IMR-90 (cell line): ENCODE results near the gene VPS37C. TPM values are rescaled to one million over a fixed set of nuclear protein-coding genes. Genes with fewer than 3 reads are reported as not detected.

ENCODE experiments used
- ATAC-seq: fragments of 200-7000 bp; cut with Tn5 transposase; 2 replicates; pipeline ENCODE4 v1.9.1; 2020; ENCODE audit warnings: low read depth, mild to moderate bottlenecking, moderate library complexity
- BruUV-seq: library from RNA; stranded (reverse); fragments of 400-500 nt; replicated peaks from 2 replicates; lab custom pipeline; 2021; lab: Mats Ljungman, UMichigan
- CTCF ChIA-PET: fragments of 300-600 bp; formaldehyde crosslinking; extraction: SDS; loops from one replicate; lab custom pipeline; 2021; ENCODE audit warnings: antibody characterized with exemption; lab: Yijun Ruan, JAX
- POLR2A ChIA-PET: fragments of 300-600 bp; sonication (Branson Sonifier 250); formaldehyde crosslinking; loops from one replicate; lab custom pipeline; 2022; ENCODE audit warnings: antibody characterized with exemption; ENCODE audit not compliant: unreplicated experiment; lab: Charles Lee
- DNase-seq: peaks from one replicate; pipeline ENCODE4 v3.0.0; 2013
- H2AFZ ChIP-seq: replicated peaks from 2 replicates; pipeline ENCODE3; 2013; ENCODE audit warnings: low read length, mild to moderate bottlenecking; ENCODE audit not compliant: poor library complexity
- H2AK5ac ChIP-seq: 2 replicates; pipeline ENCODE4 v1.6.1; 2013; ENCODE audit warnings: low read depth, low read length, inconsistent platforms
- H2AK9ac ChIP-seq: replicated peaks from 2 replicates; pipeline ENCODE3; 2013; ENCODE audit warnings: mild to moderate bottlenecking, low read depth, low read length, moderate library complexity; ENCODE audit not compliant: poor library complexity
- H2BK120ac ChIP-seq: 2 replicates; pipeline ENCODE4 v1.6.1; 2013; ENCODE audit warnings: low read depth, low read length, inconsistent platforms
- H2BK15ac ChIP-seq: 3 replicates; pipeline ENCODE4 v1.6.1; 2013; ENCODE audit warnings: low read depth, low read length, inconsistent platforms
- H2BK20ac ChIP-seq: 2 replicates; pipeline ENCODE4 v1.6.1; 2013; ENCODE audit warnings: low read depth, mild to moderate bottlenecking, inconsistent platforms, low read length, moderate library complexity
- H2BK5ac ChIP-seq: 2 replicates; pipeline ENCODE4 v1.6.1; 2013; ENCODE audit warnings: mild to moderate bottlenecking, low read depth, low read length, inconsistent platforms; ENCODE audit not compliant: poor library complexity, severe bottlenecking
- H3K14ac ChIP-seq: replicated peaks from 2 replicates; pipeline ENCODE4 v1.6.1; 2013; ENCODE audit warnings: low read depth, low read length, inconsistent platforms
- H3K18ac ChIP-seq: 2 replicates; pipeline ENCODE4 v1.6.1; 2013; ENCODE audit warnings: low read depth, low read length, control low read depth
- H3K23ac ChIP-seq: 2 replicates; pipeline ENCODE4 v1.6.1; 2013; ENCODE audit warnings: low read depth, low read length, inconsistent platforms
- H3K27ac ChIP-seq: 2 replicates; pipeline ENCODE4 v1.5.1; 2013; ENCODE audit warnings: mild to moderate bottlenecking, control low read depth, low read length; ENCODE audit not compliant: insufficient read depth
- H3K27me3 ChIP-seq: 2 replicates; pipeline ENCODE4 v1.6.1; 2013; ENCODE audit warnings: low read length; ENCODE audit not compliant: control insufficient read depth, insufficient read depth
- H3K36me3 ChIP-seq: 2 replicates; pipeline ENCODE4 v1.6.1; 2013; ENCODE audit warnings: low read length, mixed read lengths; ENCODE audit not compliant: control insufficient read depth, insufficient read depth
- H3K4ac ChIP-seq: 2 replicates; pipeline ENCODE4 v1.6.1; 2013; ENCODE audit warnings: low read depth, low read length, inconsistent platforms
- H3K4me1 ChIP-seq: 2 replicates; pipeline ENCODE4 v1.6.1; 2013; ENCODE audit warnings: low read length, mixed read lengths; ENCODE audit not compliant: control insufficient read depth, insufficient read depth
- H3K4me2 ChIP-seq: 2 replicates; pipeline ENCODE4 v1.6.1; 2013; ENCODE audit warnings: low read depth, mild to moderate bottlenecking, control low read depth, low read length, moderate library complexity
- H3K4me3 ChIP-seq: 2 replicates; pipeline ENCODE4 v1.5.1; 2013; ENCODE audit warnings: low read depth, mild to moderate bottlenecking, control low read depth, low read length, moderate library complexity; ENCODE audit not compliant: insufficient read depth
- H3K56ac ChIP-seq: 2 replicates; pipeline ENCODE4 v1.6.1; 2013; ENCODE audit warnings: low read length, inconsistent platforms; ENCODE audit not compliant: insufficient read depth; ENCODE audit errors: extremely low read depth
- H3K79me1 ChIP-seq, 2 experiments: 2 replicates each; pipeline ENCODE4 v1.6.1; 2013; ENCODE audit warnings: low read length in 2 of 2, inconsistent platforms in 1 of 2, low read depth in 1 of 2
- H3K9ac ChIP-seq: 2 replicates; pipeline ENCODE4 v1.6.1; 2013; ENCODE audit warnings: low read depth, low read length, control low read depth
- H3K9me1 ChIP-seq: 2 replicates; pipeline ENCODE4 v1.6.1; 2013; ENCODE audit warnings: low read length, inconsistent platforms; ENCODE audit not compliant: insufficient read depth
- H3K9me3 ChIP-seq: 2 replicates; pipeline ENCODE4 v1.6.1; 2013; ENCODE audit warnings: low read length; ENCODE audit not compliant: control insufficient read depth, insufficient read depth
- H4K20me1 ChIP-seq: 2 replicates; pipeline ENCODE4 v1.6.1; 2013; ENCODE audit warnings: low read length, inconsistent platforms; ENCODE audit not compliant: insufficient read depth
- H4K5ac ChIP-seq: 2 replicates; pipeline ENCODE4 v1.6.1; 2013; ENCODE audit warnings: mild to moderate bottlenecking, low read depth, low read length, control low read depth
- H4K8ac ChIP-seq, 2 experiments: 2 replicates each; pipeline ENCODE4 v1.6.1; 2013; ENCODE audit warnings: low read depth in 2 of 2, low read length in 2 of 2, control low read depth in 1 of 2, inconsistent platforms in 1 of 2
- H4K91ac ChIP-seq: 2 replicates; pipeline ENCODE4 v1.6.1; 2013; ENCODE audit warnings: low read depth, low read length, inconsistent platforms; ENCODE audit not compliant: insufficient read depth
- BHLHE40 ChIP-seq: fragments of 150-350 bp; IDR thresholded peaks from 2 replicates; pipeline ENCODE4 v1.6.1; 2016; ENCODE audit warnings: mild to moderate bottlenecking, low read depth, low read length
- ELK1 ChIP-seq: fragments of 150-350 bp; IDR thresholded peaks from 2 replicates; pipeline ENCODE4 v1.6.1; 2016; ENCODE audit warnings: low read depth, mild to moderate bottlenecking, low read length, moderate library complexity, borderline replicate concordance
- FOS ChIP-seq: fragments of 150-350 bp; IDR thresholded peaks from 2 replicates; pipeline ENCODE4 v1.6.1; 2016; ENCODE audit warnings: low read depth, low read length
- MAFK ChIP-seq: IDR thresholded peaks from 2 replicates; pipeline ENCODE4 v1.6.1; 2012; ENCODE audit warnings: low read depth, low read length, improper control_type of control experiment
- NFE2L2 ChIP-seq: fragments of 150-350 bp; IDR thresholded peaks from 2 replicates; pipeline ENCODE4 v1.6.1; 2016; ENCODE audit warnings: low read depth, mild to moderate bottlenecking, low read length
- POLR2A ChIP-seq: IDR thresholded peaks from 2 replicates; pipeline ENCODE4 v1.6.1; 2012; ENCODE audit warnings: mild to moderate bottlenecking, low read depth, low read length
- SMC3 ChIP-seq: fragments of 150-350 bp; IDR thresholded peaks from 2 replicates; pipeline ENCODE4 v1.6.1; 2016; ENCODE audit warnings: low read depth, mild to moderate bottlenecking, antibody characterized with exemption, low read length, moderate library complexity
- WGBS, 2 experiments: methylation state at CpG; one replicate each; pipeline versions ENCODE4 v1.1.5 to v1.1.7; 2013; ENCODE audit warnings: missing lambda C conversion rate in 2 of 2; ENCODE audit not compliant: insufficient read length in 1 of 2; ENCODE audit errors: extremely low coverage in 2 of 2; 5-methylcytosine and 5-hydroxymethylcytosine counted together
- dilution Hi-C: fragments of 300-500 bp; cut with HindIII; formaldehyde crosslinking; loops from one replicate; pipeline ENCODE4 v1.14.3; 2018; ENCODE audit warnings: low sequenced_read_pairs; ENCODE audit not compliant: unreplicated experiment
- in situ Hi-C: fragments of 300-500 bp; cut with MboI; formaldehyde crosslinking; loops from 3 replicates; pipeline ENCODE4 v1.14.3; 2019; ENCODE audit warnings: low sequenced_read_pairs, inconsistent platforms, mixed read lengths
- intact Hi-C: fragments of 100-400 bp; cut with micrococcal nuclease; formaldehyde crosslinking; loops from 2 replicates; pipeline ENCODE4 v1.10.0; 2022
- polyA plus RNA-seq, 3 experiments: library from polyadenylated mRNA; depleted of rRNA; stranded (reverse); fragments of >200 nt; gene quantifications; 2 replicates each; pipeline ENCODE4 v1.2.3, GENCODE V29; 2012; ENCODE audit warnings: low replicate concordance in 1 of 3
- total RNA-seq: library from RNA; depleted of rRNA; stranded (reverse); fragments of >200 nt; gene quantifications from 2 replicates; pipeline ENCODE4 v1.2.3, GENCODE V29; 2012

Gene VPS37C
- total and polyA plus RNA-seq, 2 of the 4 experiments (the other 2 are of a cell fraction): 3.2 to 13.2 TPM

- Histone ChIP-seq H3K4me2 (no peak overlapping the region), H4K91ac (no peak overlapping the region), H3K27ac (no peak overlapping the region), H3K36me3 (no peaks in the 10 kb centered on the region), H3K9ac (no peak overlapping the region), H3K14ac (no peak overlapping the region), H3K4me3 (no peak overlapping the region), H4K20me1 (no peaks in the 10 kb centered on the region), H3K4me1 (no peaks in the 10 kb centered on the region), H3K9me1 (no peaks in the 10 kb centered on the region), H3K79me1 (no peaks in the 10 kb centered on the region), H3K27me3 (peaks cover 56% of the 10 kb centered on the region), H2AK9ac (no peak overlapping the region), H4K8ac (no peak overlapping the region), H2BK5ac (no peak overlapping the region), H3K23ac (no peak overlapping the region), H3K56ac (no peak overlapping the region), H3K4ac (no peak overlapping the region), H3K18ac (no peak overlapping the region), H2BK20ac (no peak overlapping the region), H2BK15ac (no peak overlapping the region), H3K9me3 (no peaks in the 10 kb centered on the region; the same call in none of the 2 replicates), H2AFZ (no peak overlapping the region), H2AK5ac (no peak overlapping the region), H2BK120ac (no peak overlapping the region), H4K5ac (no peak overlapping the region)
- ChIA-PET CTCF (no interaction called here), POLR2A (no interaction called here)
- intact Hi-C loops: loop anchor here (5.0 kb wide), 2 partner anchors 265 to 340 kb away; partner anchors contain the start of gene PRPF19
- no peak for DNase-seq
- in situ Hi-C loops: no loop called here
- ATAC-seq: no peak
- TF ChIP-seq MAFK: no peak
- TF ChIP-seq SMC3: no peak
- TF ChIP-seq ELK1: no peak
- TF ChIP-seq FOS: no peak
- TF ChIP-seq NFE2L2: no peak
- no peak for TF ChIP-seq POLR2A
- TF ChIP-seq BHLHE40: no peak
- dilution Hi-C loops: no loop called here
- BruUV-seq: no TSS peak
- WGBS, 2 experiments: 100% methylated on average over 1 of the region's 3 CpGs; no CpG with 5 or more reads in 1 of the 2 experiments
These were observed 10.7 kb upstream of the VPS37C start for GRCh38 chr11:61171907-61172306.
